Uterus (tissue), 4 donors: Measurements from ENCODE around the gene PRX. TPM values are rescaled to one million over a fixed set of nuclear protein-coding genes. Genes with fewer than 3 reads are reported as not detected.

Experiments
- DNase-seq, 2 donors: peaks; one replicate each; pipeline ENCODE4 v3.0.0-alpha.2; 2019 to 2020
- H3K27ac ChIP-seq, 2 donors: fragments of 200-600 bp; sonication (generic); 1 replicate in 1 of 2; 2 replicates in 1 of 2; pipeline ENCODE4 v1.5.1; 2016 to 2018
- H3K27me3 ChIP-seq, 2 donors: fragments of 200-600 bp; sonication (generic); one replicate each; pipeline ENCODE4 v1.5.1; 2018 to 2019; ENCODE audit warnings: control low read depth in 1 of 2
- H3K36me3 ChIP-seq, 2 donors: fragments of 200-600 bp; sonication (generic); one replicate each; pipeline ENCODE4 v1.5.1; 2019; ENCODE audit warnings: control low read depth in 1 of 2
- H3K4me1 ChIP-seq, 2 donors: fragments of 200-600 bp; sonication (generic); one replicate each; pipeline ENCODE4 v1.5.1; 2018 to 2019; ENCODE audit warnings: control low read depth in 1 of 2
- H3K4me3 ChIP-seq, 2 donors: fragments of 200-600 bp; sonication (generic); 1 replicate in 1 of 2; 2 replicates in 1 of 2; pipeline ENCODE4 v1.5.1; 2018 to 2019; ENCODE audit warnings: mild to moderate bottlenecking in 1 of 2
- H3K9me3 ChIP-seq, 2 donors: fragments of 200-600 bp; sonication (generic); one replicate each; pipeline ENCODE4 v1.5.1; 2019; ENCODE audit warnings: control low read depth in 1 of 2
- POLR2A ChIP-seq, 2 donors: fragments of 450-650 bp; IDR thresholded peaks; one replicate each; pipeline ENCODE4 v1.6.1; 2016; ENCODE audit warnings: antibody characterized with exemption in 2 of 2, mild to moderate bottlenecking in 1 of 2, moderate library complexity in 1 of 2
- intact Hi-C: fragments of 100-400 bp; cut with DNase I; formaldehyde crosslinking; loops from one replicate; pipeline ENCODE4 v1.15.1; 2023; ENCODE audit warnings: low total_unique reads
- total RNA-seq, 4 donors: library from RNA; depleted of rRNA in 3 of 4; stranded (reverse); fragments of >200 nt in 3 of 4; gene quantifications; one replicate each; pipeline versions ENCODE4 v1.1.0 to v1.2.4, GENCODE V29; 2014 to 2023
- TF ChIP-seq, protein P1 (sequence below), 4 experiments: fragments of 200-600 bp in 2 of 4; fragments of 450-650 bp in 2 of 4; sonication (generic) in 2 of 4; IDR thresholded peaks; one replicate each; pipeline ENCODE4 v1.5.1; 2016 to 2019; ENCODE audit warnings: antibody characterized with exemption in 4 of 4, mild to moderate bottlenecking in 2 of 4, moderate library complexity in 1 of 4
- donor health status: DM: yes; HTN: yes; CAD: no.

PRX gene
- total RNA-seq, 4 donors from 2014 or later: 3.3 to 7.5 (median 4.8) TPM

DNA sequence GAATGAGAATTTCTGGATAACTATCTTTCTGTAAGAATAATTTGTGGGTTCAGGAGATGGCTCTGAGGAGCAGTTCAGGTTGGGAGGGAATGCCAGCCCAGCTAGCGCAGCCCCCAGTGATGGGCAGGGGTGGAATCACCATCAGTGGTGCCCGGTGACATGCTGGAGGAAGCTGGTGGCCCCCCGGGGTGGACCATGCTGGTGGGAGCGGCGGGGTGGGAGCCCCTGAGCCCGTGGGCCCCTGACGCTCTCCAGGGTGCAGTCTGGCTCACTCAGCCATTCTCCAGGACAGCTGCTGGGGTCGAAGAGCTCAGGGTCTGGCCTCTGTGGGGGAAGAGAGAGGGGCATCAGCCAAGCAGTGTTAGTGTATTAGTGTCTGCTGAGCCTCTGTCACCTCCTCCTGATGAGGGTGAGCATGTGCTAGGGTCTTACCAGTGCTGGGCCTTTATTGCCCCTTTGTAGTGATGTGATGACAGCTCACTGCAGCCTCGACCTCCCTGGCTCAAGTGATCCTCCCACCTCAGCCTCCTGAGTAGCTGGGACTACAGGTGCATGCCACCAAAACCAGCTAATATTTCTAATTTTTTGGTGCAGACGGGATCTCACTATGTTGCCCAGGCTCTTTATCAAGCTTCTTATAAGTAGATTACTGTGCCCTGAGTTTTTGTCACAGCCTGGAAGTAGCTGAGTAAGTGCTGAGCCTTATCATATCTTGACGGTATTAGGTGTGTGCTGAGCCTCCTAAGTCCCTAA, 33.6 kb downstream of the PRX start:
- TF ChIP-seq POLR2A (IDR thresholded peaks at IDR 0.05): no peak
- TF ChIP-seq, protein P1, sequence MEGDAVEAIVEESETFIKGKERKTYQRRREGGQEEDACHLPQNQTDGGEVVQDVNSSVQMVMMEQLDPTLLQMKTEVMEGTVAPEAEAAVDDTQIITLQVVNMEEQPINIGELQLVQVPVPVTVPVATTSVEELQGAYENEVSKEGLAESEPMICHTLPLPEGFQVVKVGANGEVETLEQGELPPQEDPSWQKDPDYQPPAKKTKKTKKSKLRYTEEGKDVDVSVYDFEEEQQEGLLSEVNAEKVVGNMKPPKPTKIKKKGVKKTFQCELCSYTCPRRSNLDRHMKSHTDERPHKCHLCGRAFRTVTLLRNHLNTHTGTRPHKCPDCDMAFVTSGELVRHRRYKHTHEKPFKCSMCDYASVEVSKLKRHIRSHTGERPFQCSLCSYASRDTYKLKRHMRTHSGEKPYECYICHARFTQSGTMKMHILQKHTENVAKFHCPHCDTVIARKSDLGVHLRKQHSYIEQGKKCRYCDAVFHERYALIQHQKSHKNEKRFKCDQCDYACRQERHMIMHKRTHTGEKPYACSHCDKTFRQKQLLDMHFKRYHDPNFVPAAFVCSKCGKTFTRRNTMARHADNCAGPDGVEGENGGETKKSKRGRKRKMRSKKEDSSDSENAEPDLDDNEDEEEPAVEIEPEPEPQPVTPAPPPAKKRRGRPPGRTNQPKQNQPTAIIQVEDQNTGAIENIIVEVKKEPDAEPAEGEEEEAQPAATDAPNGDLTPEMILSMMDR (IDR thresholded peaks at IDR 0.05): no peak
- H3K27ac ChIP-seq: no peak overlapping the region
- no peak for DNase-seq
- no peaks in the 10 kb centered on the region for H3K9me3 ChIP-seq
- intact Hi-C loops: no loop called here
- H3K4me1 ChIP-seq: no peaks in the 10 kb centered on the region
- no peak overlapping the region for H3K4me3 ChIP-seq
- H3K27me3 ChIP-seq: no peaks in the 10 kb centered on the region
- no peaks in the 10 kb centered on the region for H3K36me3 ChIP-seq

DNA sequence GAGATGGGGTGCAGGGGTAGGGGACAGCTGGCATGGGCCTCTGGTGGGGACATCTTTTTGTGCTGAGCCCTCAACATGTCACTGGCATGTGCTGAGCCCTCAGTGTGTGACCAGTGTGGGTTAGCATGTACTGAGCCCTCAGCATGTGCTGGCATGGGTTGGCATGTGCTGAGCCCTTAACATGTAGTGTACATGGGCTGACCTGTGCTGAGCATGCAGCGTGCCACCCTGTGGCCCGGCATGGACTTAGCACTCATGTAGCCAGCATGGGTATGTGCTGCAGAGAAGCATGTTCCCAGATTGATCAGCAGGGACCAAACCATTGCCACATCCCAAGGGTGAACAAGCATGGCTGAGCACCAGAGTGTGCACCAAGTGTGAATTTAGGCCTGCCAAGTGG, 34.7 kb downstream of the PRX start:
- no peak overlapping the region for H3K4me3 ChIP-seq
- no peaks in the 10 kb centered on the region for H3K4me1 ChIP-seq
- no peak for TF ChIP-seq POLR2A (IDR thresholded peaks at IDR 0.05)
- TF ChIP-seq, protein P1 (IDR thresholded peaks at IDR 0.05): no peak
- intact Hi-C loops: no loop called here
- H3K36me3 ChIP-seq: no peaks in the 10 kb centered on the region
- no peak for DNase-seq
- H3K27ac ChIP-seq: no peak overlapping the region
- H3K9me3 ChIP-seq: no peaks in the 10 kb centered on the region
- H3K27me3 ChIP-seq: no peaks in the 10 kb centered on the region

DNA sequence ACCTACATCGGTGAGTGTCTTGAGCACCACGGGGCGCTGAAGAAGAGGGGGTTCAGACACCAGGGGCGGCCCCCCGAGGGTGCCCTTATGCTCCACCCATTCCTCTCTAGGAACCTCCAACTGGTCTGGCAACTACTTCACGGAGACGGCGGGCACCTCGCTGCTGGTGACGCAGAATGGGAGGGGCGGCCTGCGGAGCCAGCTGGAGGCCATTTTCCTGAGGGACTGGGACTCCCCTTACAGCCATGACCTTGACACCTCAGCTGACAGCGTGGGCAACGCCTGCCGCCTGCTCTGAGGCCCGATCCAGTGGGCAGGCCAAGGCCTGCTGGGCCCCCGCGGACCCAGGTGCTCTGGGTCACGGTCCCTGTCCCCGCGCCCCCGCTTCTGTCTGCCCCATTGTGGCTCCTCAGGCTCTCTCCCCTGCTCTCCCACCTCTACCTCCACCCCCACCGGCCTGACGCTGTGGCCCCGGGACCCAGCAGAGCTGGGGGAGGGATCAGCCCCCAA, 35.2 kb downstream of the PRX start:
- H3K27ac ChIP-seq: no peak overlapping the region
- no peak for TF ChIP-seq POLR2A (IDR thresholded peaks at IDR 0.05)
- TF ChIP-seq, protein P1 (IDR thresholded peaks at IDR 0.05): no peak
- no peaks in the 10 kb centered on the region for H3K9me3 ChIP-seq
- no peaks in the 10 kb centered on the region for H3K36me3 ChIP-seq
- intact Hi-C loops: no loop called here
- H3K4me3 ChIP-seq: no peak overlapping the region
- no peaks in the 10 kb centered on the region for H3K27me3 ChIP-seq
- no peak for DNase-seq
- H3K4me1 ChIP-seq: no peaks in the 10 kb centered on the region

DNA sequence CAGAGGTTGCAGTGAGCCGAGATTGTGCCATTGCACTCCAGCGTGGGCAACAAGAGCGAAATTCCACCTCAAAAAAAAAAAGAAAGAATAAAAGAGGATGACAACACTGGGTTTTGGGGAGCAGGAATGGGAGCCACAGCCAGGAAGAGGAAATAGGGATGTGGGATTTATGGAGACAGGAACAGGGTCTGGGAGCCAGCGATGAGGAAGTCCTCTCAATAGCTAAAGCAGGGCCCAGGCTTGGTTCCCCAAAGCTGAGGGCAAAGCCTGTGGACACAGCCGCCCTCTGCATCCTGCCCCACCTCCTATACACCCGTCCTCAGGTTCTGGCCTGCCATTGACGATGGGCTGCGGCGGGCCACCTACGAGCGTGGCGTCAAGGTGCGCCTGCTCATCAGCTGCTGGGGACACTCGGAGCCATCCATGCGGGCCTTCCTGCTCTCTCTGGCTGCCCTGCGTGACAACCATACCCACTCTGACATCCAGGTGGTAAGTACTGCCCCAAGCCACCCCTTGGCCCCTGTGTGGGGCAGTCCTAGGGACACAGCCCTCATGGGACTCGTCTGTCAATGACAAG, 36.8 kb downstream of the PRX start:
- intact Hi-C loops: no loop called here
- no peak for DNase-seq
- TF ChIP-seq POLR2A (IDR thresholded peaks at IDR 0.05): no peak
- TF ChIP-seq, protein P1 (IDR thresholded peaks at IDR 0.05): no peak
- Histone ChIP-seq H3K9me3 (no peaks in the 10 kb centered on the region), H3K27me3 (no peaks in the 10 kb centered on the region), H3K27ac (no peak overlapping the region), H3K4me3 (no peak overlapping the region), H3K36me3 (no peaks in the 10 kb centered on the region), H3K4me1 (no peaks in the 10 kb centered on the region)

DNA sequence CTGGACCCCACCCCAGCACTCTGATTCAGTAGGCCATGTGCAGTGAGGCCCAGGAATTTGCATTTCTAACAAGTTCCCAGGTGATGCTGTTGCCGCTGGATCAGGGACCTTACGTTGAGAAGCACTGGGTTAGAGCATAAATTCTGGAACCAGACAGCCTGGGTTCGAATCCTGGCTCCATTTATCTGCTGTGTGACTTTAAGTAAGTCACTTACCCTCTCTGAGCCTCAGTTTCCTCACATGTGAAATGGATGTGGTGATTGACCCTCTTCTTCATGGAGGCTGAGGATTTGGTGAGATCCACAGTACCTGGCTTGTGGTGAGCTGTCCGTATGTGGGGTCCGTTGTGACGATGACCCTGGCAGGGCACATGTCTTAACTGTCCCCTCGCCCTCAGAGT, 39.1 kb downstream of the PRX start:
- no peaks in the 10 kb centered on the region for H3K9me3 ChIP-seq
- TF ChIP-seq POLR2A (IDR thresholded peaks at IDR 0.05): no peak
- TF ChIP-seq, protein P1 (IDR thresholded peaks at IDR 0.05): no peak
- H3K27me3 ChIP-seq: no peaks in the 10 kb centered on the region
- no peak overlapping the region for H3K27ac ChIP-seq
- no peaks in the 10 kb centered on the region for H3K36me3 ChIP-seq
- no peak overlapping the region for H3K4me3 ChIP-seq
- no peak for DNase-seq
- no peaks in the 10 kb centered on the region for H3K4me1 ChIP-seq
- intact Hi-C loops: no loop called here
